ENCODE data around the gene NOX3. TPM values are rescaled to one million over a fixed set of nuclear protein-coding genes. Genes with fewer than 3 reads are reported as not detected.
A peak's percentile ranks its signal among the peaks of the same experiment; 100 is the strongest.

The NOX3 gene
- total and polyA plus RNA-seq, 3 experiments from 2014 or later: not detected

- Mint-ChIP-seq H3K4me3 (no peak overlapping the region), H3K27me3 (peaks cover 6 to 18% of the 10 kb centered on the region in 2 donors), H3K4me1 (no peaks in the 10 kb centered on the region), H3K36me3 (no peaks in the 10 kb centered on the region), H3K27ac (no peak overlapping the region), H3K9me3 (no peaks in the 10 kb centered on the region)
- ChIA-PET POLR2A (interaction anchor here (0.6 kb wide), 1 partner anchor 23 kb away, joined by 13 read pairs; no protein-coding TSS in a partner anchor), CTCF (no interaction called here)
- DNase-seq: no peak
- H3K27me3 ChIP-seq (ENCODE audit: insufficient read depth, low read length, poor library complexity, severe bottlenecking): no peaks in the 10 kb centered on the region
- H3K27ac ChIP-seq (ENCODE audit: low read depth, low read length): no peak overlapping the region
- no peaks in the 10 kb centered on the region for H3K9me3 ChIP-seq (ENCODE audit: low read length)
- H3K4me1 ChIP-seq (ENCODE audit: insufficient read depth, low read length): no peaks in the 10 kb centered on the region
- H3K4me3 ChIP-seq (ENCODE audit: low read length): no peak overlapping the region
- no peaks in the 10 kb centered on the region for H3K36me3 ChIP-seq (ENCODE audit: insufficient read depth, low read length)
Measured at GRCh38 chr6:155436981-155437749, 18.5 kb downstream of the NOX3 start.

GRCh38 chr6:155434829-155435423 lies 20.7 kb downstream of the NOX3 start:
- Mint-ChIP-seq H3K27me3 (peaks cover 5 to 11% of the 10 kb centered on the region in 2 donors), H3K4me3 (no peak overlapping the region), H3K9me3 (no peaks in the 10 kb centered on the region), H3K27ac (no peak overlapping the region), H3K4me1 (no peaks in the 10 kb centered on the region), H3K36me3 (no peaks in the 10 kb centered on the region)
- H3K4me1 ChIP-seq (ENCODE audit: insufficient read depth, low read length): no peaks in the 10 kb centered on the region
- ChIA-PET POLR2A (no interaction called here), CTCF (no interaction called here)
- no peak for DNase-seq
- no peaks in the 10 kb centered on the region for H3K36me3 ChIP-seq (ENCODE audit: insufficient read depth, low read length)
- no peak overlapping the region for H3K27ac ChIP-seq (ENCODE audit: low read depth, low read length)
- H3K27me3 ChIP-seq (ENCODE audit: insufficient read depth, low read length, poor library complexity, severe bottlenecking): no peaks in the 10 kb centered on the region
- no peaks in the 10 kb centered on the region for H3K9me3 ChIP-seq (ENCODE audit: low read length)
- H3K4me3 ChIP-seq (ENCODE audit: low read length): no peak overlapping the region

GRCh38 chr6:155434096-155434495 lies 21.5 kb downstream of the NOX3 start:
- Histone ChIP-seq H3K4me1 (ENCODE audit: insufficient read depth, low read length) (no peaks in the 10 kb centered on the region), H3K4me3 (ENCODE audit: low read length) (no peak overlapping the region), H3K9me3 (ENCODE audit: low read length) (no peaks in the 10 kb centered on the region), H3K36me3 (ENCODE audit: insufficient read depth, low read length) (no peaks in the 10 kb centered on the region), H3K27me3 (ENCODE audit: insufficient read depth, low read length, poor library complexity, severe bottlenecking) (no peaks in the 10 kb centered on the region), H3K27ac (ENCODE audit: low read depth, low read length) (no peak overlapping the region)
- no peak for DNase-seq
- ChIA-PET CTCF (no interaction called here), POLR2A (no interaction called here)
- H3K36me3 Mint-ChIP-seq: no peaks in the 10 kb centered on the region
- H3K9me3 Mint-ChIP-seq: no peaks in the 10 kb centered on the region
- no peak overlapping the region for H3K27ac Mint-ChIP-seq
- H3K27me3 Mint-ChIP-seq: peaks cover 5% of the 10 kb centered on the region in 2 donors
- H3K4me3 Mint-ChIP-seq: no peak overlapping the region
- no peaks in the 10 kb centered on the region for H3K4me1 Mint-ChIP-seq

- H3K36me3 ChIP-seq (ENCODE audit: insufficient read depth, low read length): no peaks in the 10 kb centered on the region
- no peak overlapping the region for H3K4me3 ChIP-seq (ENCODE audit: low read length)
- no peaks in the 10 kb centered on the region for H3K4me1 ChIP-seq (ENCODE audit: insufficient read depth, low read length)
- no peak overlapping the region for H3K27ac ChIP-seq (ENCODE audit: low read depth, low read length)
- ChIA-PET CTCF (no interaction called here), POLR2A (no interaction called here)
- H3K9me3 ChIP-seq (ENCODE audit: low read length): no peaks in the 10 kb centered on the region
- no peaks in the 10 kb centered on the region for H3K36me3 Mint-ChIP-seq
- DNase-seq: no peak
- H3K4me1 Mint-ChIP-seq: no peaks in the 10 kb centered on the region
- no peaks in the 10 kb centered on the region for H3K27me3 ChIP-seq (ENCODE audit: insufficient read depth, low read length, poor library complexity, severe bottlenecking)
- no peaks in the 10 kb centered on the region for H3K9me3 Mint-ChIP-seq
- H3K4me3 Mint-ChIP-seq: no peak overlapping the region
- H3K27me3 Mint-ChIP-seq: peaks cover 0 to 1% of the 10 kb centered on the region in 2 donors
- no peak overlapping the region for H3K27ac Mint-ChIP-seq
Measured at GRCh38 chr6:155432293-155432692, 23.3 kb downstream of the NOX3 start.

- no peaks in the 10 kb centered on the region for H3K9me3 ChIP-seq (ENCODE audit: low read length)
- CTCF ChIA-PET: no interaction called here
- Mint-ChIP-seq H3K4me3 (no peak overlapping the region), H3K9me3 (no peaks in the 10 kb centered on the region), H3K4me1 (no peaks in the 10 kb centered on the region), H3K27me3 (peaks cover 0 to 1% of the 10 kb centered on the region in 2 donors), H3K36me3 (no peaks in the 10 kb centered on the region), H3K27ac (no peak overlapping the region)
- H3K27ac ChIP-seq (ENCODE audit: low read depth, low read length): no peak overlapping the region
- no peaks in the 10 kb centered on the region for H3K36me3 ChIP-seq (ENCODE audit: insufficient read depth, low read length)
- POLR2A ChIA-PET: no interaction called here
- H3K4me1 ChIP-seq (ENCODE audit: insufficient read depth, low read length): no peaks in the 10 kb centered on the region
- no peak overlapping the region for H3K4me3 ChIP-seq (ENCODE audit: low read length)
- H3K27me3 ChIP-seq (ENCODE audit: insufficient read depth, low read length, poor library complexity, severe bottlenecking): no peaks in the 10 kb centered on the region
- no peak for DNase-seq
Measured at GRCh38 chr6:155429321-155429893, 26.2 kb downstream of the NOX3 start.

GRCh38 chr6:155426408-155426945 lies 29.2 kb downstream of the NOX3 start:
- Mint-ChIP-seq H3K27me3 (peaks cover 0 to 1% of the 10 kb centered on the region in 2 donors), H3K9me3 (no peaks in the 10 kb centered on the region), H3K36me3 (no peaks in the 10 kb centered on the region), H3K27ac (peak overlapping the region in 1 of 8 donors; percentile 30), H3K4me1 (no peaks in the 10 kb centered on the region), H3K4me3 (no peak overlapping the region)
- ChIA-PET POLR2A (no interaction called here), CTCF (no interaction called here)
- H3K4me1 ChIP-seq (ENCODE audit: insufficient read depth, low read length): no peaks in the 10 kb centered on the region
- no peak overlapping the region for H3K4me3 ChIP-seq (ENCODE audit: low read length)
- DNase-seq: no peak
- H3K27ac ChIP-seq (ENCODE audit: low read depth, low read length): no peak overlapping the region
- no peaks in the 10 kb centered on the region for H3K9me3 ChIP-seq (ENCODE audit: low read length)
- no peaks in the 10 kb centered on the region for H3K36me3 ChIP-seq (ENCODE audit: insufficient read depth, low read length)
- H3K27me3 ChIP-seq (ENCODE audit: insufficient read depth, low read length, poor library complexity, severe bottlenecking): no peaks in the 10 kb centered on the region

GRCh38 chr6:155424181-155424580 lies 31.5 kb downstream of the NOX3 start:
- Histone ChIP-seq H3K27ac (ENCODE audit: low read depth, low read length) (no peak overlapping the region), H3K4me3 (ENCODE audit: low read length) (no peak overlapping the region), H3K4me1 (ENCODE audit: insufficient read depth, low read length) (peaks cover 9% of the 10 kb centered on the region), H3K36me3 (ENCODE audit: insufficient read depth, low read length) (no peaks in the 10 kb centered on the region), H3K27me3 (ENCODE audit: insufficient read depth, low read length, poor library complexity, severe bottlenecking) (no peaks in the 10 kb centered on the region), H3K9me3 (ENCODE audit: low read length) (no peaks in the 10 kb centered on the region)
- H3K27ac Mint-ChIP-seq: peak overlapping the region in 1 of 8 donors; percentile 5
- no peak overlapping the region for H3K4me3 Mint-ChIP-seq
- peaks cover 0 to 1% of the 10 kb centered on the region in 2 donors for H3K27me3 Mint-ChIP-seq
- no peak for DNase-seq
- H3K36me3 Mint-ChIP-seq: no peaks in the 10 kb centered on the region
- peaks cover 3 to 13% (median 11%) of the 10 kb centered on the region in 3 donors for H3K4me1 Mint-ChIP-seq
- H3K9me3 Mint-ChIP-seq: no peaks in the 10 kb centered on the region
- POLR2A ChIA-PET: no interaction called here
- CTCF ChIA-PET: no interaction called here

- POLR2A ChIA-PET: no interaction called here
- H3K36me3 ChIP-seq (ENCODE audit: insufficient read depth, low read length): no peaks in the 10 kb centered on the region
- no peaks in the 10 kb centered on the region for H3K27me3 Mint-ChIP-seq
- no peaks in the 10 kb centered on the region for H3K9me3 ChIP-seq (ENCODE audit: low read length)
- CTCF ChIA-PET: no interaction called here
- H3K27ac Mint-ChIP-seq: no peak overlapping the region
- no peaks in the 10 kb centered on the region for H3K36me3 Mint-ChIP-seq
- H3K4me3 Mint-ChIP-seq: no peak overlapping the region
- no peak for DNase-seq
- no peak overlapping the region for H3K4me3 ChIP-seq (ENCODE audit: low read length)
- H3K27me3 ChIP-seq (ENCODE audit: insufficient read depth, low read length, poor library complexity, severe bottlenecking): no peaks in the 10 kb centered on the region
- no peaks in the 10 kb centered on the region for H3K9me3 Mint-ChIP-seq
- H3K27ac ChIP-seq (ENCODE audit: low read depth, low read length): no peak overlapping the region
- H3K4me1 Mint-ChIP-seq: peaks cover 18 to 29% (median 27%) of the 10 kb centered on the region in 3 donors
- peaks cover 22% of the 10 kb centered on the region for H3K4me1 ChIP-seq (ENCODE audit: insufficient read depth, low read length)
Measured at GRCh38 chr6:155422635-155423034, 33.0 kb downstream of the NOX3 start.
